ENCODE results near the gene ZBTB7A.

- no peak for TF ChIP-seq CTCF (IDR thresholded peaks at IDR 0.05)
- TF ChIP-seq POLR2AphosphoS5 (IDR thresholded peaks at IDR 0.05) = no peak
- no peak for TF ChIP-seq POLR2A (IDR thresholded peaks at IDR 0.05; ENCODE audit: low read depth)
These were observed 4.9 kb upstream of the ZBTB7A start for GRCh38 chr19:4071610-4072009.

Measured in esophagus muscularis mucosa (tissue), 3 donors.